T-helper 2 cell treated with Interferon-gamma antibody and Interleukin-4, amounts not matched to agents 100 ng/mL and 5 ng/mL, for 36 hours (primary cell): ENCODE measurements around the gene PARD6A. TPM values are rescaled to one million over a fixed set of nuclear protein-coding genes. Genes with fewer than 3 reads are reported as not detected.

Source experiments
- intact Hi-C: fragments of 100-400 bp; cut with micrococcal nuclease; formaldehyde crosslinking; loops from one replicate; pipeline ENCODE4 v1.15.1; 2023
- total RNA-seq: library from RNA; stranded (reverse); gene quantifications from 2 replicates; pipeline ENCODE4 v1.2.3, GENCODE V29; 2022

PARD6A gene
- total RNA-seq, 1 donor from 2014 or later: 10.1 TPM

DNA sequence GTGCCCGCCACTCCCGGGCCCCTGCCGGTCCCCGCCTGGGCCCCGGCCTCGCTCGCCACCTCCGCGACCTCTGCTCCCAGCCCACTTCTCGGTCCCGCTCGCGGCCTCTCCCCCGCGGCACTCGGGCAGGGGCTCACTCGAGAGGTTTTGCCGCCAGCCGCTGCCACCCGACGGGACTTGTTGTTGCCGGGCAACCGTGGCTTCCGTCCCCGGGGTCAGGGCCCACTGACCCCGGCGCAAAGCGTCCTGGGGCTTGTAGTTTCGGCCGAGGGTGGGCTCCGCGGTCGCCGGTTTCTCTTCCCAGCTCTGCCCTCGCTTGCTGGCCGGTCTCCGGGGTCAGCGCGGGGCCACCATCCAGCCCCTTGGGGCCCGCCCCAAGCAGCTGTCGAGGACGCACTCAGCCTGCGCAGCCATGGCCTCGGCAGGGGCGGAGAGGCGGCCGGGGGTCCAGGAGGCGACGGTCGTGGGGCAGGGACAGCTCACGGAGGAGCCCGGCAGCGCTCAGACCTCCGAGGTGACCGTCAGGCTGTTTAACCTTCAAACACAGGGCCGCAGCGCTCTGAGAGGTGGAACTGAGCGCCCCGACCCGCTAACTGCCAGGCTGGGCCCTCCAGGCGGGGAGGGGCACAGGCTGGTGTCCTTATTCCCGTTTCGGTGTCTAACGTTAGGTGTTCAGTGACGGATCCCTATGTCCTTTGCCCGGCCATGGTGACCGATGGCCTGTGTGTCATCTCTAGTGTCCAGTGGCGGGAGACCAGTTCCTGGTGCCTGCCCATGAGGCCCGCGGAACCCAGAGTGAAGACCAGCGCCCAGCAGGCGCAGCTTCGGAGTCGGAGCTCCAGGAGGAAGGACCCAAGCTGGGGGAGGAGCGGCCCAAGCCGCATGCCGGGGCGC is 6.0 kb downstream of the PARD6A start, which contains the start of the genes C16orf86 and ENKD1:
TSS of gene C16orf86 (plus strand) at position 256 of the 894 bp plus-strand sequence. CDS start at position 413, 157 bp downstream.
TSS of gene ENKD1 (minus strand) at position 192 of the 894 bp plus-strand sequence. CDS start 308 bp downstream, outside the sequence.
- intact Hi-C loops: loop anchor here (2.0 to 10.0 kb wide), 5 partner anchors 52 to 422 kb away; partner anchors contain the start of genes CENPT, DDX28, DUS2 and FHOD1

DNA sequence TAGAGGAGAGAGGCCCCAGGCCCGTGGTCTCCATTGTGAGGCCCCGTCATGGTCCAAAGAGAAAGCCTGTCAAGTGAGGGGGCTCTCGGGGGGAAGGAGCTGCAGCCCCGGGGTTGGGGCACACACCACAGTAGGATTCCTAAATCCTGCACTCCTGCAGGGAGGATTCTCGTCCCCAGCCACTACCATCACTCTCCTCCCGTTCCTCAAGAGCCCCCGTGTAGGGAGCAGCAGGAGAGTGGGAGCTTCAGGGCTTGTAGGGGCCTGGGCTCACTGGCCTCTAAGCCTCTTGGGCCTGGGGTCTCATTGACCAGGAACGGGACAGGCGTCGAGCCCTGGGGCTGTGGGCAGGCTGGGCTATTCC is 6.7 kb downstream of the PARD6A start:
- intact Hi-C loops: loop anchor here (2.0 to 10.0 kb wide), 5 partner anchors 51 to 423 kb away; partner anchors contain the start of genes CENPT, DDX28, DUS2 and FHOD1

DNA sequence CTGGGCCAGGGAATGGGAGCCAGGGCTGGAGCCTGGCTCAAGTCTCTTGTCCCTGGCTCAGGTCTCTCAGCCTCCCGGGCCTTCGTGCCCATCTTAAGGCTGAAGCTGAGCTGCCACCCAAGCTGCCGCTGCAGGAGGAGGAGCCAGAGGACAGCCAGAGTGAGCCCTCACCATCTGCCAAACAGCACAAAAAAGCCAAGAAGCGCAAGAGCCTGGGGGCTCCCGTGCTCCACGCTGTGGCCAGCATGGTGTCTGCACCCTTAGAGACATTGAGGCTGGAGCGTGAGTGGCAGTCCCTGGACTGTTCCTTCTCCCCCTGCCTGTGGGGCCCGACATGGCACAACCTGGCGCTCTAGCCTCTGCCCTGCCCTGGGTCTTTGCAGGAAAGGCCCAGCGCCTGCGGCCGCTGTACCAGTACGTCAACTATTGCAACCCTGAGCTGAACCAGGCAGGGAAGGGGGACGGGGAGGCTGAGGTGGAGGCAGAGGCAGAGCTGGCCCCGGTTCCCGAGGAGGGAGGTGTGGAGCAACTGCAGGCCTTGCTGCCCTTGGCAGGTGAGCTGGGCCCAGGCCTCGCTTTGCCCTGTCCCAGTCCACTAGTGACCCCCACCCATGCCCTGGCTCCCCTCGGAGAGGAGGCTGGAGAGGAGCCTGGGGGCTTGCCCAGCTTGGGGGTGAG is 7.2 kb downstream of the PARD6A start:
- intact Hi-C loops: loop anchor here (1.0 to 10.0 kb wide), 8 partner anchors 8 to 423 kb away; partner anchors contain the start of genes ACD, CENPT, DDX28 and DUS2

DNA sequence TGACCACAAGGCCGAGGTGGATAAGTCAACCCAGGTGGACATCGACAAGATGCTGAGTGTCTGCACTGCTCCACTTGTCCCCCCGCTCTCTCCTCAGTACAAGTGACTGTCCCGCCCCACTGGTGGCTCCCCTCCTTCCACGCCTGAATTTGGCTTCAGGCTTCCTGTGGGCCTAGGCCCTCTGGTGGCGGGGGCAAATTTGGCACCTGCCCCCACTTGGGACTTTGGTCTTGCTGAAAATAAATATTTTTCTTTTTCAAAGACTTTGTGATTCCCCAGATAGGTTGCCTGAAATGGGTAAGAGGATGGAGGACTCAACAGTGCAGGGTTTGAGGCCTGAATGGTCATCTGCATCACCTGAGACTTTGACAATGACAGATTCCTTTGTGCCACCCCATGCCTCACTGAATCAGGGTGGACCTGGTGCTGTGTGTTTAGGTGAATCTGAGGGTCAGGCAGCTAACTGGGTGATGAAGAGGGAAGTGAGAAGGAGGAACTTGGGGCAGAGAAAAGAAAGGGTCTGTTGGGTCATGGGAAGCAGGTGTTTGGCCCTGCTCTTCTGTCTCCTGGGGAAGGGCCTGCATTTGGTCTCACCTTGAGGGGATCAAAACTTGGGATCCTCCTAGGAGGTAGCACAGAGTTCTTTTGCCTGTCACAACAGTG is 7.9 kb downstream of the PARD6A start:
- intact Hi-C loops: loop anchor here (1.0 to 10.0 kb wide), 5 partner anchors 8 to 424 kb away; partner anchors contain the start of genes ACD, CENPT, FHOD1 and NUTF2

DNA sequence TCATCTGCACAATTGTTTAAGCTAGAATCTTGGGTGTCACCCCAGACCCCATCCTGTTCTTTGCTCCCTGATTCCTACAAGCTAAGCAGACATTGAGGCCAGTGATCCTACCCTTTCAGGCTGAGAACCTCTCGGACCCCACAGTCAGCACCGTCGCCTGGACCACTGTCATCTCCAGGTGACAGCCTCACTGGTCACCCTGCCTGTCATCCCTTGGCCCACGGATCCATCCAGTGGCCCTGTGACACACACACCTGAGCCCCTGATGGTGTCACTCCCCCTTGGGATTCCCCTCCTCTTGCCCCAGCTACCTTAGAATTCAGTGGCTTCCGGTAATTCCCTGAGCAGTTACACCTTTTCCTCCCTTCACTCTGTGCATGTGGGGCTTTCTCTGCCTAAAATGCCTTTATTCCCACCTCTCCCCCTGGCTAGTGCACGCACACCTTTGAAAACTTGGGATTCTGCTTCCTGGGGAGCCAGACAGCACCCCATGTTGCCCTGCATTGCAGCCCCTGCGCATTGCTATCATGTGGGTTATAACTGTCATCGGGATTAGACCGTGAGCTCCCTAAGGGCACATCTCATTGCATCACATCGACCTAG is 8.8 kb downstream of the PARD6A start:
- intact Hi-C loops: loop anchor here (10.0 kb wide), 2 partner anchors 175 to 425 kb away; partner anchors contain the start of genes CENPT, FHOD1, NUTF2 and SLC9A5

DNA sequence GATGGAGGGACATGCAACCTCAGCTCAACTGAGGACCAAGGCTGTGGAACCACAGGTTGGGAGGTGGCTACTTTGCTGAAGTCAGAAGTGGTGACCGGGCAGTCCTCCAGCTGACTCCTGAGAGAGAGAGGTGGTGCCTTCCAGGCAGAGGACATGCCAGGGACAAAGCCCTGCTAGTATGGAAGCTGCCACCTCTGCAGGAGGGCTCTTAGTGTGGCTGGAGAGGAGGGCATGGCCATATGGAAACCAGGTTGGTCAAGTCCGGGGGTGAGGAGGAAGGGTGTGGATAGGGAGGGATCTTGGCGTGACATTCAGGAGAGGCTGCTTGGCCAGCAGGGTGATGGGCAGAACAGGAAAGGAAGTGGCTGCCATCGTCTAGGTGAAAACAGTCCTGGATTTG is 11.5 kb downstream of the PARD6A start:
- intact Hi-C loops: loop anchor here (1.0 kb wide), 1 partner anchor 256 kb away; no protein-coding TSS in a partner anchor

DNA sequence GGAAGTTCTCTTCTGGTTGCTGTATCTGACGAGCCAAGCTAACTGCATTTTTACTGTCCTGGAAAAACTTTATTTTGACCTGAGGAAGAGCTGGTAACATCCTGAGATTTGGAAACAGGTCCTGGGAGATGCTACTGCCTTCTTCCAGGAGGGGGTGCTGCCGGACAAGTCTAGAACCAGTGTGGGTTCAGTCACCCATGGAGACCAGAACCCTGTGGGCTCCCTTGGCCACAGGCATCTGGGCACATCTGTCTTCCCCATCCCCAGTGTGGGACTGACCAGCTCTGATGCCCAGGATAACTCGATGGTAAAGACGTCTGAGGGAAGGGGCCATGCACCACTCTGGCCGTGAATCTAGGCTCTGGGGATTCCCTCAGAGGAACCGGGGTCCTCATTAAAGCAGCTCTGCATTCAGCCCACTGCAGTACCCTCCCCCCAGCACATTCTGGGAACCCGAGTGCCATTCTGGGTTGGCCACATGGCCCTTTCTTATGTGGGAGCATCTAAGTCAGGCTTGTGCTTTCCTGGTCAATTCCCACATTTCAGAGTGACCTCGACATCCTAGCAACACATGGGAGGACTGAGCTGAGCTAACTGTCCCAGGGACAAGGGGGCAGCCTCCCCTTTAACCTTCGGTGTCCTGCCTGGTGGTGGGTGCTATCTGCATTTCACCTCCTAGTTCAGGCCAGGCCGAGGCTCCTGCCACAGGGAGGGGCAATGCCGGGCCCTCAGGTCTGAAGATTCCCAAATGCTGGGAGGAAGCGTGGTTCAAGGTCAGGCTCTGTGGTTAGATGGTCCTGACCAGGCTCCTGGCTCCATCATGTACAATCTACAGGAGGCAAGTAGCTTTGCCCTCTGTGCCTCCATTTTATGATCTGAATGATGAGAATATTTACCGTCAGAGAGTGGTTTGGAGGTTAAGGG is 12.2 kb downstream of the PARD6A start:
- intact Hi-C loops: loop anchor here (1.0 kb wide), 1 partner anchor 255 kb away; no protein-coding TSS in a partner anchor

DNA sequence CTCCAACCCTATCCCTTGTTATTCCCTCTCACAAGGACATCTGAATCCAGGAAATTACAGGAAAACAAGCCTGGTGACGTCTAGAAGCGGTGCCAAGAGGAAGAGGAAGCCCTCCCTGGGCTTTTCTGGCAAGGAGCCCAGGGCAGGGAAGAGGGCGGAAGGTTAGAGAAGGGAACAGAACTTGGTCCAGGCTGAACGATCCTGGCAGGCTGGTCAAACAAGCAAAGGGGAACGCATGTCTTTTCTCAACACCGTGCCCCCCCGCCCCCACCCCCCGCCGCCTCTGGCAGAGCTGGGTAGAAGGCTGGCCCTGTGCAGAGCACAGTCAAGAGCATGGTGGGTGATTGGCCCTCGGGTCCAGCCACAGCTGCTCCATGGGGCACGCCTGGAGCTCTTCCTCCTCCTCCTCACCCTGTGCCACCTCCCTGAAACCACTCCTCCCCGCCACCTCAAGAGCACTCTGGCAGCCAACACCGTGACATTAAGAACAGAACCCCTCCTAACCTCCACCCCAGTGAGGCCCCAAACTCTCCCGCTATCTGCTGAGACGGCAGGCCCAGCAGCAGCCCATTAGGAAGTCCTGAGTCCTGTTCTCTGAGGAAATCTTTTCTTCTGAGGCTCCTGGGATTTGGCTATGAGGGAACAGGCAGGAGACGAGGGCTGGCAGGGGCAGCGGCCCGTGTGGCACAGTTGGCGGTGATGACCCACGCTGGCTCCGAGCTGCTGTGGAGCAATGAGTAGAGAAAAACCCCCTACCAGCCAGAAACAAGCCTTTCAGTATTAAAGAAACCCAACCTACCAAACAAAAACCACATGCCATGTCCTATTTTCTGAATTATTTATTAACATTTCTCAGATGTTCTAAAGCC is 13.2 kb downstream of the PARD6A start:
- intact Hi-C loops: no loop called here

DNA sequence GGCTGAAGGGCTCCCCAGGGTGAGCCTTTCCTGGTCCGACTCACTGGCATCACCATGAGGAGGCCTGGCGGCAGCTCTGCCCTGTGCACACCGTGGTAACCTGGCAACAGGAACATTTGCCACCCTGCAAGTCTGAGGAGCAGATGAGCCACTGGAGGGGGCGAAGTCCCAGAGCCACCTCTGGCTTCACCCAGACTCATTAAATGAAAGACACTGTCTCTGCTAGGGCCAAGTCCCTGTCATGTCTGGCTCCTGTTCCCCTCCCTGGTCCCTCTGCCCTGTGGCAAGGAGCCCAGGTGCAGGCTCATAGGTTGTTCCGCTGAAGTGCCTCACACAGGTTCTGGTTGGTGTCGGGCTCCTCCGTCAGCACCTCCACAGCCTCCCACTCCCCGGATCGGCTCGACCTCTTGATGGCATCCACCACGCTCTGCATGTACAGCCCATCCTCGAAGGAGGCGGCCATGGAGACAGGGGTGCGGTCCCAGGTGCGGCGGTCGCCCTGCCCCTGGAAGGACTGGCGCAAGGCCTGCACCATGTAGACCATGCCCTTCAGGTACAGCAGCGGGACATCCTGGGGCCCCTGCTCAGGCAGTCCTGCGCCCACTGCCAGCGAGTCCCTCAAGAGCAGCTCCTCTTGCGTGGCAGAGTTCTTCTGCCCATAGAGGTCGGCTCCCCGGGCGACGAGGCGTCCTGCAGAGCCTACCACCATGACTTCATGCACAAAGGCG is 14.3 kb downstream of the PARD6A start:
- intact Hi-C loops: no loop called here

DNA sequence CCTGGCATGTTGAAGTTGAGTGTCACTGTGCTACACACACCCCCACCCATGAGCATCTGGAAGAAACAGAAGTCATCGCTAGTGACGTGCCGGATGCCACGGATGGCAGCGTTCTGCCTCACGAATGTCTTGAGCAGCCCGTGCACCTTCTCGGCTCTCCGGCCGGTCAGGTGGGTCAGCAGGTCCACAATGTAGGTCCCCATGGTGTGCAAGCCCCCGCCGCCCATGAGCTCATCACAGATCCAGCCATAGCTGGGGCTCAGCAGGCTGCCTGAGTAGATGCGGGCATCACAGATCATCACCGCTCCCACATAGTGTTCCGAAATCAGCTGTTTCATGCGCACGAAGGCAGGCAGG is 14.8 kb downstream of the PARD6A start:
- intact Hi-C loops: no loop called here

DNA sequence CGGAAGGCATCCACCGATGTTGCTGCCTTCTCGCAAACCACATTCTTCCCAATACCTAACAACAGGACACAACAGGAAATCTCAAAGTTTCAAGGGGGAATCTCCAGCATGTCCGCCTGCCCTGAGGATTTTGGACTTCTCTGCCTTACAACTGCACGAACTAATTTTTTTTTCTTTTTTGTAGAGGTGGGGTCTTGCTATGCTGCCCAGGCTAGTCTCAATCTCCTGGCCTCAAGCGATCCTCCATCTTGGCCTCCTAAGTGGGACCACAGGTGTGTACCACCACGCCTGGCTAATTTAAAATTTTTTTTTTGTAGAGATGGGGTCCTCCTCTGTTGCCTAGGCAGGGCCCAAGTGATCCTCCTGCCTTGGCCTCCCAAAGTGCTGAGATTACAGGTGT is 15.2 kb downstream of the PARD6A start:
- intact Hi-C loops: no loop called here

DNA sequence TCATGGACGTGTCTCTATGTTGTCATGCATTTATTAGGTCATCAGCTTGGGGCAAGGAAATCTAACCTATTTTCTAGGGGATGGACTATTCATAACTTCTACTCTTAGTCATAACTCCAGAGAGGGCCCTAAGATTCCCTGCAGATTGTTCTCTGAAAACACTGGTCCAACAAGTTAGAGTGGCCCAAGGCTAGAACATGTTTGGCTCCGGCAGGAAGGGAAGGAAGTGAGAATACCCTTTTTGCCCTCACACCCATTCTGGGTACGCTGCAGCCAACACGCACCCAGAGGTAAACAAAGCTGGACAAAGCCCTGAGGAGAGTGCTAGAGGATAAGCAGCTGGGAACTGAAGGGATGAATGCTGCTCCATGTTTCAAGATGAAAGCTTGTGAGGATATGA is 15.8 kb downstream of the PARD6A start:
- intact Hi-C loops: no loop called here

DNA sequence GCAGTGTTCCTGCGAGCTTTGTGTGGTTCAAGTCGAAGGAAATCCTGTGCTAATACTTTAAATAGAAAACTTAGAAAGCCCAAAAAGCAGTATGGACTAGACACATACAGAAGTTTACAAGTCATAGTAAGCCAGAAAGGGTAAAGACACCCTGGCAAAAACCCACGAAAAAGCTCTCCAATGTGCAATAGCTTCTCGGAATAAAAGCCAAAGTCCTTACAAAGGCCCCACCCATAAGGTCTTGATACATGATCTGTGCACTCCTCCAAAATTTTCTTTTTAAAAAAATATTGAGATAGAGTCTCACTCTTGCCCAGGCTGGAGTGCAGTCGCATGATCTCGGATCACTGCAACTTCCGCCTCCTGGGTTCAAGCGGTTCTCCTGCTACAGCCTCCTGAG is 16.2 kb downstream of the PARD6A start:
- intact Hi-C loops: no loop called here

DNA sequence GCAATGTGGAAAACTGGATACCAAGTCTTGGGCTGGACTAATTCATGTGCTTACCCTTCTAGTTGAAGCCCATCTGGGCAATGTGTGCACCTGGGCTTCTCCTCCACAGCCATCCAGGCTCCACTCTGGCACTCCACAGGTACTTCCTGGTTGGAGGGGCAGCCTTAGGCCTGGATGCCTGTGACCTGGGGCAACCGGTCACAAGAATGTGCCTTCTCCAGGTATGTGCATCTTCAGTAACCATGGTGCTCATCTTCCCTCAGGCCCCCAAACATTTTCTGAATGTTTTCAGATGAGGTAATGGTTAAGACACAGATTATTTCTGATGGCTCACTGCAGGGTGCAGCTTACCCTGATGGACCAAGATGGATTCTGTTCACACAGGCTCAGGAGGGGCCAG is 17.0 kb downstream of the PARD6A start:
- intact Hi-C loops: no loop called here

DNA sequence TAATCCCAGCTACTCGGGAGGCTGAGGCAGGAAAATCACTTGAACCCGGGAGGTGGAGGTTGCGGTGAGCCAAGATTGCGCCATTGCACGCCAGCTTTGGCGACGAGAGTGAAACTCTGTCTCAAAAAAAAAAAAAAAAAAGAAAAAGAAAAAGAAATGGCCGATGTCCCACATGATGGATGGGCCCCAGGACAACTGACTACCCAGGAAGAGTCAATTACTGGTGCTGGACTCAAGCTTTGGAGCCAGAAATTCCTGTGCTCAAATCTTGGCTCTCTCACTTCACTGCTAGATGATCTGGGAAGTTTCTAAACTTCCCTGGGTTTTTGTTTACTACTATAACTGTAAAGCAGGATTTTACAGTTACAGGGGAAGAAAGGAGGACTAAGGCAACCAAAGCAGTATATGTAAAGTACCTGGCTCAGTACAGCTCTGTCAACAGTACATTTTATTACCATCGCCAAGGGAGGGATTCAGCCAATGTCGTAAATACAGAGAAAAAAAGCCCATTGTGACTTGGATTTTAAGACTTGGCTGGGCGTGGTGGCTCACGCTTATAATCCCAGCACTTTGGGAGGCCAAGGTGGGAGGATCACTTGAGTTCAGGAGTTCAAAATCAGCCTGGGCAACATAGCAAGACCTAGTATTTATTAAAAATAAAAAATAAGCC is 17.7 kb downstream of the PARD6A start:
- intact Hi-C loops: no loop called here

DNA sequence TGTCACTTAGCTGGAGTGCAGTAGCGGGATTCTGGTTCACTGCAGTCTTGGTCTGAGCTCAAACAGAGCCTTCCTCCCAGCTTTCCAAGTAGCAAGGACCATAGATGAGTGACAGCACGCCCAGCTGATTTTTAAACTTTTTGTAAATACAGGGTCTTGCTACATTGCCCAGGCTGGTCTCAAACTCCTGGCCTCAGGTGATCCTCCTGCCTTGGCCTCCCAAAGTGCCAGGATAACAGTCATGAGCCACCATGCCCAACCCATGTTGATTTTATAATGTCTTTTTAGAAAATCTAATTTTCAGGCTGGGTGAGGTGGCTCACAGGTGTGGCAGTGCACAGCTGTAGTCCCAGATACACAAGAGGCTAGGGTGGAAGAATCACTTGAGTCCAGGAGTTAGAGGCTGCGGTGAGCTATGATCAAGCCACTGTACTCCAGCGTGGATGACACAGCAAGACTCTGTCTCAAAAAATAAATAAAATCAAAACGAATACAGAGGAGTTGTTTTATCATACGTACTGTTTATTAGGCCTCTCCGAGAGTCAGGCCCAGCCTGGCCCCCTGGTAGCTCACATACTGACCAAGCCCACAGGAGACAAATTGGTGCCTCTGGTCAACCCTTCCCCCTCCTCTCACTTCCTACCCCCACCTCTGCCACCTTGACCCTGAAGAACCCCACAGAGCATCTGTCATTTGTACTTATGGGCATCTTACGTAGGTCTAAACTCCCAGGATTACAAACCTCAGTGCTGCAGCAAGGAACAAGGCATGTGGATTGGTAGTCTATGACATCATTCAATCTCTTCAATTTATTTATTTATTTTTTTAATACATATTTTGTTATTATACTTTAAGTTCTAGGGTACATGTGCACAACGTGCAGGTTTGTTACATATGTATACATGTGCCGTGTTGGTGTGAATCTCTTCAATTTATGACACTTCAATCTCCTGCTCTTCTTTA is 19.5 kb downstream of the PARD6A start:
- intact Hi-C loops: no loop called here
